ENCODE results near the gene NHERF1. TPM values are rescaled to one million over a fixed set of nuclear protein-coding genes. Genes with fewer than 3 reads are reported as not detected.

Gene NHERF1
- total and polyA plus RNA-seq, 2 of the 13 experiments (the other 11 are each of a cell fraction or from before 2014, with no cell fraction given): 169 to 269 TPM

- TF ChIP-seq ZBED4 (CRISPR knock-in tag; IDR thresholded peaks at IDR 0.05; ENCODE audit: borderline replicate concordance) (no peak), ZNF839 (CRISPR knock-in tag; IDR thresholded peaks at IDR 0.05; ENCODE audit: borderline replicate concordance) (no peak), MYC (CRISPR knock-in tag; IDR thresholded peaks at IDR 0.05; ENCODE audit: borderline replicate concordance) (peak; percentile 96), RELA (CRISPR knock-in tag; IDR thresholded peaks at IDR 0.05) (peak; percentile 79; the same call in 1 of the 2 replicates), JUND (CRISPR knock-in tag; IDR thresholded peaks at IDR 0.05) (no peak), ZNF703 (CRISPR knock-in tag; IDR thresholded peaks at IDR 0.05; ENCODE audit: borderline replicate concordance) (no peak), UBTF (CRISPR knock-in tag; IDR thresholded peaks at IDR 0.05) (peak; percentile 44), HNF4A (CRISPR knock-in tag; IDR thresholded peaks at IDR 0.05) (no peak), ZNF296 (CRISPR knock-in tag; conservative IDR thresholded peaks at IDR 0.05) (peak; percentile 30; the same call in 1 of the 2 replicates), MTERF4 (CRISPR knock-in tag; IDR thresholded peaks at IDR 0.05) (peak; percentile 55; the same call in 1 of the 2 replicates), BHLHE40 (IDR thresholded peaks at IDR 0.05; ENCODE audit: low read length) (peak; percentile 57; the same call in 1 of the 2 replicates), ZNF788 (CRISPR knock-in tag; IDR thresholded peaks at IDR 0.05; ENCODE audit: borderline replicate concordance) (peak; percentile 86; the same call in 1 of the 2 replicates), ZBTB49 (CRISPR knock-in tag; IDR thresholded peaks at IDR 0.05; ENCODE audit: borderline replicate concordance) (no peak), ZBTB20 (CRISPR knock-in tag; IDR thresholded peaks at IDR 0.05; ENCODE audit: borderline replicate concordance, low read depth) (no peak; the same call in 1 of the 2 replicates), TIGD3 (CRISPR knock-in tag; IDR thresholded peaks at IDR 0.05; ENCODE audit: borderline replicate concordance) (no peak), ZNF598 (CRISPR knock-in tag; IDR thresholded peaks at IDR 0.05; ENCODE audit: borderline replicate concordance) (no peak)
These were observed 27.9 kb downstream of the NHERF1 start, which contains the start of gene NAT9 (continued) for GRCh38 chr17:74776044-74776962.
